ENCODE data around the gene CDKL2.

- TF ChIP-seq BHLHE40 (IDR thresholded peaks at IDR 0.05; ENCODE audit: borderline replicate concordance) (no peak), ELF4 (IDR thresholded peaks at IDR 0.05) (no peak), SP1 (IDR thresholded peaks at IDR 0.05) (no peak), NFRKB (IDR thresholded peaks at IDR 0.05) (no peak), SUZ12 (IDR thresholded peaks at IDR 0.05) (no peak), TARDBP (IDR thresholded peaks at IDR 0.05) (no peak), LEF1 (IDR thresholded peaks at IDR 0.05; ENCODE audit: borderline replicate concordance) (no peak), FOXM1 (IDR thresholded peaks at IDR 0.05; ENCODE audit: borderline replicate concordance) (no peak), L3MBTL2 (conservative IDR thresholded peaks at IDR 0.05) (no peak), ARNT (IDR thresholded peaks at IDR 0.05) (no peak), HDGF (IDR thresholded peaks at IDR 0.05; ENCODE audit: borderline replicate concordance) (no peak), ZNF384 (IDR thresholded peaks at IDR 0.05) (no peak), FOXK2 (IDR thresholded peaks at IDR 0.05) (no peak)
Observed at GRCh38 chr4:75565481-75565880, 64.8 kb downstream of the CDKL2 start.
